ENCODE measurements around the gene STUB1.

DNA sequence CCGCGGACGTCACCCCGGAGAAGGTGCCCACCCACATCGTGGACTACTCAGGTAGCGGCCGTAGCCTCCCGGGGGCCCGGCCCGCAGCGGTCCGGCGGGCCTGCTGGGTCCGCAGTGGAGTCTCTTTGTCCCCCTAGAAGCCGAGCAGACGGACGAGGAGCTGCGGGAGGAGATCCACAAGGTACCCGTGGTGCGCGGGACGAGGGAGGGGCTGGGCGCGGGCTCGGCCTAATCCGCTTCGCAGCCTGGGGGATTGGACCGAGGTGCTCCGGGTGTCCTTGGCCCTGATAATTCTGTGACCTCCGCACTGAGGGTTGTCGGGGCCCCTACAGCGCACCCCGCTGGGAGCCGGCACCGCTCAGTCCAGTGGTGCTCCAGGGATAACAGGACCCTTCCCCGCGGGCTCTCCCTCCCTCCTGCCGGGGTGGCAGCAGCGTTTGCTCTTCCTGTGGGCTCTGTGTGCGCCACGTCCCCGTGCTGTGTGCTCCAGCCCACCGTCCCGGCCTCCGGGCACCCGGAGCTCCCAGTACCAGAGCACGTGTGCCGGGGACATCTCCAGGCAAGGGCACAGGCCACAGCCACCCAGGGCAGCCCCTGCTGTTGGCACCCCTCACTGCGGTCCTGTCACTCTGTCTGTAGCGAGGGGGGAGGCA lies 11.6 kb upstream of the STUB1 start:
- TF ChIP-seq CTCF (IDR thresholded peaks at IDR 0.05; ENCODE audit: low read length) (no peak), EZH2 (IDR thresholded peaks at IDR 0.05; ENCODE audit: borderline replicate concordance, low read length) (no peak)

All from OCI-LY1 (cell line).